ENCODE results near the gene SLC9A1.

GRCh38 chr1:27153549-27153886, 1.4 kb downstream of the SLC9A1 start:
- TF ChIP-seq EZH2 (IDR thresholded peaks at IDR 0.05; ENCODE audit: borderline replicate concordance, insufficient read depth, low read depth, low read length, poor library complexity, severe bottlenecking) = no peak
- no peak for TF ChIP-seq CTCF (IDR thresholded peaks at IDR 0.05)
